OCI-LY1 (cell line): Measurements from ENCODE around the gene GPR135.

ENCODE experiments used
- EZH2 ChIP-seq: fragments of 200-600 bp; sonication (generic), shearing (Covaris generic); IDR thresholded peaks from 2 replicates; pipeline ENCODE4 v1.8.0; 2017; ENCODE audit warnings: borderline replicate concordance, mixed run types, mild to moderate bottlenecking, antibody characterized with exemption, low read length, moderate library complexity, mixed read lengths
- TF ChIP-seq, protein P1 (sequence below): fragments of 200-600 bp; sonication (generic), shearing (Covaris generic); IDR thresholded peaks from 2 replicates; pipeline ENCODE4 v1.5.1; 2017; ENCODE audit warnings: mild to moderate bottlenecking, antibody characterized with exemption, low read length, moderate library complexity, mixed read lengths

DNA sequence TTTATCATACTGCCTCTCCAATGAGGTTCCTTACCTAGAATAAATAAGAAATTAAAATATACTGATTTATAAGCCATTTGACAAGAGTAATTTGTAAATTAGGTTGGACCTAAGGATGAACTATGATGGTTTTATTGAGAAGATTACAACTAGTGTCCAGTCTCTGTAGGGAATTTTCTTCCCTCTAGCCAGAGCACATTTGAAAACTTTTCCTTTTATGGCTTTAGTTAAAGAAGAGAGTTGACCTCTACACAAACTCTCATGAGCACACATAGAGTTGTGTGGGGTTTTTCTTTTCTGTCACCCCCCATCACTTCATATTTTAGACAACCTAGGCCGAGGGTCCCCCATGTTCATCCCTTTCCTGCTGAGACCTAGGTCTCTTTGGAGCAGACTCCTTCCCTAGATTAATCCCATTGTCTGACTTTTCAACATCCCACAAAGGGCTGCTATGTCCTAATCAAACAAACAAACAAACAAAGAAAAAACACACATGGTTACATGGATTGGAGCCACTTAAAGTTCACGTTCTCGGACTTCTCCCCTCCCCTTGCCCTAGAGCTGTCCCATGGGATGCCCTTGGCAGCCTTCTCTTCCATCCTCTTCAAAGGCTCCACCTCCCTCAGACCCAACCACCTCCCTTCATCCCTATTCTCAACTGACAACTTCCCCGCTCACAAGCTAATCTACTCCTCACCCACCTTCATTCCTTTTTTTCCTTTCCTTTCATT lies 40.7 kb downstream of the GPR135 start:
- TF ChIP-seq, protein P1, sequence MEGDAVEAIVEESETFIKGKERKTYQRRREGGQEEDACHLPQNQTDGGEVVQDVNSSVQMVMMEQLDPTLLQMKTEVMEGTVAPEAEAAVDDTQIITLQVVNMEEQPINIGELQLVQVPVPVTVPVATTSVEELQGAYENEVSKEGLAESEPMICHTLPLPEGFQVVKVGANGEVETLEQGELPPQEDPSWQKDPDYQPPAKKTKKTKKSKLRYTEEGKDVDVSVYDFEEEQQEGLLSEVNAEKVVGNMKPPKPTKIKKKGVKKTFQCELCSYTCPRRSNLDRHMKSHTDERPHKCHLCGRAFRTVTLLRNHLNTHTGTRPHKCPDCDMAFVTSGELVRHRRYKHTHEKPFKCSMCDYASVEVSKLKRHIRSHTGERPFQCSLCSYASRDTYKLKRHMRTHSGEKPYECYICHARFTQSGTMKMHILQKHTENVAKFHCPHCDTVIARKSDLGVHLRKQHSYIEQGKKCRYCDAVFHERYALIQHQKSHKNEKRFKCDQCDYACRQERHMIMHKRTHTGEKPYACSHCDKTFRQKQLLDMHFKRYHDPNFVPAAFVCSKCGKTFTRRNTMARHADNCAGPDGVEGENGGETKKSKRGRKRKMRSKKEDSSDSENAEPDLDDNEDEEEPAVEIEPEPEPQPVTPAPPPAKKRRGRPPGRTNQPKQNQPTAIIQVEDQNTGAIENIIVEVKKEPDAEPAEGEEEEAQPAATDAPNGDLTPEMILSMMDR, result no peak
- TF ChIP-seq EZH2, result no peak
